Embryonic facial prominence (tissue), 1 donor: Measurements from ENCODE around the gene IZUMO2.

ENCODE experiments used
- DNase-seq: peaks from one replicate; pipeline ENCODE4 v3.0.0-alpha.2; 2016; ENCODE audit errors: extremely low spot score

IZUMO2 gene

GRCh38 chr19:50162988-50163387, at the start of gene IZUMO2:
TSS of gene IZUMO2 (minus strand) at chr19:50163281. CDS start at chr19:50163194, 87 bp downstream.
- no peak for DNase-seq

GRCh38 chr19:50210425-50210824, 47.3 kb upstream of the IZUMO2 start:
- no peak for DNase-seq

- DNase-seq = no peak
Measured at GRCh38 chr19:50209131-50209530, 46.0 kb upstream of the IZUMO2 start.

GRCh38 chr19:50207730-50208129, 44.6 kb upstream of the IZUMO2 start:
- DNase-seq = no peak

GRCh38 chr19:50206191-50206590, 43.1 kb upstream of the IZUMO2 start:
- DNase-seq = no peak

- no peak for DNase-seq
Measured at GRCh38 chr19:50205681-50206138, 42.6 kb upstream of the IZUMO2 start.

GRCh38 chr19:50204811-50205675, 42.0 kb upstream of the IZUMO2 start:
- no peak for DNase-seq

- no peak for DNase-seq
Measured at GRCh38 chr19:50204081-50204428, 41.0 kb upstream of the IZUMO2 start.

- DNase-seq = peak; percentile 56
Measured at GRCh38 chr19:50203281-50204080, 40.4 kb upstream of the IZUMO2 start, which contains the start of gene MYH14. TSS of gene MYH14 (plus strand) at chr19:50203622. CDS start at chr19:50210366, 6,744 bp downstream.

GRCh38 chr19:50202962-50203280, 39.8 kb upstream of the IZUMO2 start:
- no peak for DNase-seq

GRCh38 chr19:50202386-50202785, 39.3 kb upstream of the IZUMO2 start:
- DNase-seq = no peak

GRCh38 chr19:50199259-50199555, 36.1 kb upstream of the IZUMO2 start:
- DNase-seq = no peak

- no peak for DNase-seq
Measured at GRCh38 chr19:50198431-50199258, 35.6 kb upstream of the IZUMO2 start.

GRCh38 chr19:50197348-50197747, 34.3 kb upstream of the IZUMO2 start:
- DNase-seq = no peak

- DNase-seq = no peak
Measured at GRCh38 chr19:50196322-50196932, 33.3 kb upstream of the IZUMO2 start.

- DNase-seq = no peak
Measured at GRCh38 chr19:50195224-50195623, 32.1 kb upstream of the IZUMO2 start.

GRCh38 chr19:50192463-50193211, 29.6 kb upstream of the IZUMO2 start:
- DNase-seq = no peak

- no peak for DNase-seq
Measured at GRCh38 chr19:50191216-50191615, 28.1 kb upstream of the IZUMO2 start.

- no peak for DNase-seq
Measured at GRCh38 chr19:50190439-50190891, 27.4 kb upstream of the IZUMO2 start.

GRCh38 chr19:50189331-50189730, 26.2 kb upstream of the IZUMO2 start:
- no peak for DNase-seq

- no peak for DNase-seq
Measured at GRCh38 chr19:50187937-50188336, 24.9 kb upstream of the IZUMO2 start.
